HG02840 (cell line): ENCODE measurements around the gene CASP8.

Source experiments
- ATAC-seq: cut with Tn5 transposase; IDR thresholded peaks from one replicate; pipeline ENCODE4 v1.9.1; 2021; ENCODE audit warnings: mild to moderate bottlenecking, moderate library complexity, moderate number of reproducible peaks; ENCODE audit not compliant: unreplicated experiment, low FRiP score

Gene CASP8

GRCh38 chr2:201320701-201321100 is 60.4 kb downstream of the CASP8 start:
- no peak for ATAC-seq

- no peak for ATAC-seq
Measured at GRCh38 chr2:201322772-201323171, 62.4 kb downstream of the CASP8 start.

- ATAC-seq: no peak
Measured at GRCh38 chr2:201327678-201328077, 67.3 kb downstream of the CASP8 start.

GRCh38 chr2:201329409-201329808 is 69.1 kb downstream of the CASP8 start:
- ATAC-seq: no peak
